Hair follicular keratinocyte (primary cell): ENCODE measurements around the gene SLC49A4. TPM values are rescaled to one million over a fixed set of nuclear protein-coding genes. Genes with fewer than 3 reads are reported as not detected.

Experiments
- total RNA-seq: library from RNA; depleted of rRNA; stranded (reverse); fragments of >200 nt; gene quantifications from 2 replicates; pipeline ENCODE4 v1.2.3, GENCODE V29; 2015

SLC49A4 gene
- 14.4 and 19.8 TPM in 2 replicates for total RNA-seq

DNA sequence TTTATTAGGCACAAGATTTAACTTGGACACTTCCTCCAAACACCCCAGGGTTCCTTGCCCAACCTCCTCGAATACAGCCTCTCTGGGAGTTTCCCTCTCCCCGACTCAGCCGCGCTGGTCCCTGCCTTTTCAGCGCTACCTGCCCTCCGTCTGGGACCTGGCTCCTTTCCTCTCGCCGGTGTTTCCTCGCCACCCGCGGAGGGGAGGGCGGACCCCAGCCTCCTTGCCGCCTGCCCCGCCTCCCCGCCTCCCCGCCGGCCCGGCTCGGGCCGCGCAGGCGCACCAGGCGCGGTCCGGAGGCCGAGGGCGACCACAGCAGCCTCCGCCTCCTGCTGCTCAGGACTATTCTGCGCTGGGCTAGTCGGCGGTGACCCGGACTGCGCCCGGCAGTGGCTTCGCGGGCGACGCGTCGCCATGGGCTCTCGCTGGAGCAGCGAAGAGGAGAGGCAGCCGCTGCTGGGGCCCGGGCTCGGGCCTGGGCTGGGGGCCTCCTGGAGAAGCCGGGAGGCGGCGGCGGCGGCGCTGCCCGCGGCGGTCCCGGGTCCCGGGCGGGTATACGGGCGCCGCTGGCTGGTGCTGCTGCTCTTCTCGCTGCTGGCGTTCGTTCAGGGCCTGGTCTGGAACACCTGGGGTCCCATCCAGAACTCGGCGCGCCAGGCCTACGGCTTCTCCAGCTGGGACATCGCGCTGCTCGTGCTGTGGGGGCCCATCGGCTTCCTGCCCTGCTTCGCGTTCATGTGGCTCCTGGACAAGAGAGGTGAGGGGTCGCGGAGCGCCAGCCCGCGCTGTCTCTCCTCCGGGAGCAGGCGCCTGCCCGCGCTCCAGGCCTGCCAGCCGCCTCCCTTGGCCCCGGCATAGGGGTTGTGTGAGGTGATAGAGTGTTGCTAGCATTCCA, at the start of gene SLC49A4:
SLC49A4 (plus strand) TSS at position 291 of the 895 bp plus-strand sequence; CDS start at position 415, 124 bp downstream.

GRCh38 chr3:122793568-122794416, 1.1 kb upstream of the SLC49A4 start, which contains the start of gene HSPBAP1:
Gene HSPBAP1 (minus strand): TSS chr3:122793831. CDS start chr3:122793680, 151 bp downstream.

Other genes starting within 250 kb of the SLC49A4 start
- gene PARP9, start 230.8 kb upstream of the SLC49A4 start, total RNA-seq: 5.8 and 7.3 TPM in 2 replicates
- 8.5 and 10.9 TPM in 2 replicates for gene DTX3L, start 230.7 kb upstream of the SLC49A4 start, total RNA-seq
- 0.04 TPM in 1 of 2 replicates, not detected in the other for gene PARP15, start 217.4 kb upstream of the SLC49A4 start, total RNA-seq
- 7.4 and 13.7 TPM in 2 replicates for gene PARP14, start 114.2 kb upstream of the SLC49A4 start, total RNA-seq
- gene HSPBAP1, start 1.2 kb upstream of the SLC49A4 start, total RNA-seq: 6.4 and 9.0 TPM in 2 replicates
- gene SEMA5B, start 232.7 kb downstream of the SLC49A4 start, total RNA-seq: not detected in 2 replicates